GM12874 (cell line): ENCODE data around the gene FOXR1.

ENCODE experiments used
- CTCF ChIP-seq: IDR thresholded peaks from 2 replicates; pipeline ENCODE4 v1.5.1; 2011; ENCODE audit warnings: low read depth, mild to moderate bottlenecking, control low read depth, low read length, moderate library complexity; ENCODE audit not compliant: insufficient read depth

FOXR1 gene

GRCh38 chr11:118971646-118972045 lies at the start of gene FOXR1:
FOXR1 (plus strand) TSS chr11:118971761; CDS start chr11:118971932, 171 bp downstream.
- no peak for TF ChIP-seq CTCF

- no peak for TF ChIP-seq CTCF
Measured at GRCh38 chr11:118921929-118922744, 49.4 kb upstream of the FOXR1 start.

- no peak for TF ChIP-seq CTCF
Measured at GRCh38 chr11:118922745-118923627, 48.6 kb upstream of the FOXR1 start.

- TF ChIP-seq CTCF, result no peak
Measured at GRCh38 chr11:118923721-118924587, 47.6 kb upstream of the FOXR1 start.

GRCh38 chr11:118924591-118925585 lies 46.7 kb upstream of the FOXR1 start:
- no peak for TF ChIP-seq CTCF

GRCh38 chr11:118927554-118928100 lies 43.9 kb upstream of the FOXR1 start:
- TF ChIP-seq CTCF, result no peak
